GM18505 (cell line): Measurements from ENCODE around the gene MTERF4.

Experiments used
- ATAC-seq: cut with Tn5 transposase; IDR thresholded peaks from one replicate; pipeline ENCODE4 v1.9.1; 2021; ENCODE audit not compliant: unreplicated experiment
- POLR2A ChIP-seq: IDR thresholded peaks from 4 replicates; pipeline ENCODE4 v1.6.1; 2011; ENCODE audit warnings: borderline replicate concordance; ENCODE audit not compliant: insufficient read depth, insufficient read length; ENCODE audit errors: extremely low read depth

Gene MTERF4

DNA sequence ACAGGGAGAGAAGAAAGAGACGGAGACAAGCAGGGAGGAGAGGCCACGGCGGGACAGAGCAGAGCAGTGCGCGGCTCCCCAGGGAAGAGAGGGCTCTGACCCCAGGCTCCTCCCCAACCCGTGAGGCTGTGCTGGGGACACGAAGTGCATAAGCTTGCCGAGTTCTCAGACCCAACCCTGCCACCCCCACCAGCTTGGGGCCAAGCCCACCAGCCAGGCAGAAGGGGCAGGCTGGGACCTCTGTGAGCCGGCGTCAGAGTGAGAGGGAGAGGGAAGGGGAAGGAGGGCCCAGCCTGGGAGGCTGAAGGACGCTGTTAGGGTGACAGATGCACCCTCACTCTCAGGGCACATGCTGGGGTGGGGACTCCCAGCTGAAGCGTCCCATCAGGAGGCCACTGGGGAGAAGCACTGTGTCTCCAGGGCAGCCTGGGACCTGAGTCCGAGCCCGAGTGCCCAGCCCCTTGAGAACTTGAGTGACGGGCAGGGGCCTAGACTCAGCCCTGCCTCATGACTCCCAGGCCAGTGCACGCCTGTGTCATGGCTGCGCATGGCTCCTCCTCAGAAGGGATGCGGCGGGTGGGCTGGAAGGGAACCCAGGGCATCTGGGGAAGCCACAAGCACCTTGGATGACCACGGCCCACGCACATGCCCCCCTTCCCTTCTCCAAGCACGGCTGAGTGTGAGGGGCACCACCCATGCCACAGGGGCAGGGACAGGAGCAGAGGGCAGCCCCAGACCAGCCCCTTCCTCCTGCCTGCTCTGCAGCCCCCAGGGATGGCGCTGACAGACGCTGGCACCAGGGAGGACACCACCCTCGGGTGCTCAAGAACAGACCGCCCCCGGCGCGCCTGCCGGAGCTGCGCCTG is 31.0 kb downstream of the MTERF4 start:
- no peak for TF ChIP-seq POLR2A
- ATAC-seq: no peak

DNA sequence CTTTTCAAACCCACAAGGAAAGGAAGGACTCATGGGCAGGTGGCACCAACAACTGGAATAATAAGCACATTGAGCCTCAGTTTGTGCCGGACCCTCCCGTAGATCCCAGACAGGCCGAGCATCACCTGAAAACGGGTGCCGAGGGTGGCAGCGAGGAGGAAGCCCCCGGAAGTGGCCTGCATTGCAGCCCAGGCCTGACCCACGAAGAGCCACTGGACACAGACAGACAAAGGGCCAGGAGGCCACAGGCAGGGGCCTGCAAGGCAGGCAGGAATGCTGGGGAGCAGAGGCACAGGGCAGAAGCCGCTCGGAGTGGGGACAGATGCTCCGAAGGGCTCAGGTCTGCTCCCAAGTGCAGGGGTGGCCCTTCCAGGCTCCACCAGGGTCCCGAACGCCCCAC is 31.7 kb downstream of the MTERF4 start:
- no peak for ATAC-seq
- TF ChIP-seq POLR2A: no peak

DNA sequence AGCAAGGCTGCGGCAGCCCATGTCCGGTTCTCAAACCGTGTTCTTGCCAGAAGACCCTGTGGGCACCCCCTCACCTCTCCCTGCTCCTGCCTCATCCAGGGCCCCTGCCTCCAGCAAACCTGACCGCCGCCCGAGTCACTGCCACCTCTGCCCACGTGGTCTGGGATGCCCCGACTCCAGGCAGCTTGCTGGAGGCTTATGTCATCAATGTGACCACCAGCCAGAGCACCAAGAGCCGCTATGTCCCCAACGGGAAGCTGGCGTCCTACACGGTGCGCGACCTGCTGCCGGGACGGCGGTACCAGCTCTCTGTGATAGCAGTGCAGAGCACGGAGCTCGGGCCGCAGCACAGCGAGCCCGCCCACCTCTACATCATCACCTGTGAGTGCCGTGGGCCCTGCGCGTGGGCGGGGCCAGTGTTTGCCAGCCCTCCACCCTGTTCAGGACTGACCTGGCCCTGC is 32.2 kb downstream of the MTERF4 start:
- no peak for TF ChIP-seq POLR2A
- ATAC-seq: no peak

DNA sequence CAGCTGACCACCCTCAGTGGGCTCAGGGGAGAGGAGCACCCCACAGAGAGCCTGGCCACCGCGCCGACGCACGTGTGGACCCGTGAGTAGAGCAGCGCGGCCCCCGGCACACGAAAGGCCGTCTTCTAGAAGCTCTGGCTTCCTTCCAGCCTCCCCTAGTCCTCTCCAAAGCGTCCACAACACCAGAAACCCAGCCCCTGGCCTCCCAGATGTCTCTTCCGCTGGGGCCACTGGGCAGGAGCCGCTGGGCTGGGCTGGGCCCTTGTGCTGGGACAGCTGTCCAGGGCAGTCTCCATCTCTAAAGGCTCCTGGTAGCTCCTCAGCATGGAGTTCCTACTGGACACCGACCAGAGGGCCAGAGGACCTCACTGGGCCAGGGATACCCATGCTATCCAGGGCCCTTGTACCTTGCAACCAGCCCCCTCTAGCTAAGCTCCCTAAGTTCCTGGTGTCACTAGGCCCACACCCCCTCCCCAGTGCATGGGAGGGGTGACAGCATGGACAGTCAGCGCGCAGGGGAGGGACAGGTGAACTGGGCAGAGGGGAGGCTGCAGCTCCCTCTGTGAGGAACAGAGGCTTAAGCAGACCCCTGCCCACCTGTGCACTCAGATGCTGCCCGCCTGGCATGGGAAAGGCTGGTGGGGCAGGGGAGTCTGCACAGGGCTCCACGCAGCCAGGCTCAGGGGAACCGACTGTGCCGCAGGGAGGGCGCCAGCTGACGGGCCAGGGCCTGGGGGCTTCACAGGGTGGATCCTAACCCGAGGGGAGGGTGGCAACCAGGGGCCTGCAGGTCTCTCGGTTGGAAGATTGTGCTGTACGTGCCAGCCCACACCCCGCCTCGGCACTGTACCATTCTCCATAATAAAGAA is 32.9 kb downstream of the MTERF4 start:
- no peak for ATAC-seq
- no peak for TF ChIP-seq POLR2A

DNA sequence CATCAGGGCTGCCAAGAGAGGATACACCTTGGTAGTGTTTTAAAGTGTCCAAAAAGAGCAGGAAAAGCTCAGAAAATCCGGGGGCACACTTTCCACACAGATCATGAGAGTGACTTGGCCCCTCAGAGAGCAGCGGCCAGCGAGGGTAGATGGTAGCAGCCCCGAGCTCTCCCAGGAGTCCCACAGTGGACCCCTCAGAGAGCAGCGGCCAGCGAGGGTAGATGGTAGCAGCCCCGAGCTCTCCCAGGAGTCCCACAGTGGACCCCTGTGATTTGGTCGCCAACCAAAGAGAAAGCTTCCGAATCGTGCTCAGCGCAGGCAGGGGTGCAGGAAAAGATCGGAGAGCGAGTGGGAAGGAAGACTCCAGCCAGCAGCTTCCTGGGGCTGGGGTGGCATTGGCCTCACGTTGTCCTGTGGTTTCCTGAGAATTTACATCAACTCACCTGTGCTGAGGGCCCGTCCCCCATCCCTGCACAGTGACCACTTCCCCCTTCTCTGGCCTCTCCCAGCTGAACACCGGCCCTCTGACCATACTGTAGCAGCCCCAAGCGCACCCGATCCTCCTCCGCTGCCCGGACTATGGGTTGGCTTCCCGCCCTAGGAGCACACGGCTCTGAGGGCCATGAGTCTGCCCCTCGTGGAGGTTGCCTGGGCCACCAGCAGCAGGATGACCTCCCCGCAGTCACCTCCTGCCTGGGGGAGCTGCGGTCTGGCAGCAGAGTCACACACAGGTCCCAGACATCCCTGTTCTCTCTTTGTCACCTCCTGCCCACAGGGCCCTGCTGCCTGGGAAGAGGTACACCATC is 33.7 kb downstream of the MTERF4 start:
- ATAC-seq: no peak
- TF ChIP-seq POLR2A: no peak

DNA sequence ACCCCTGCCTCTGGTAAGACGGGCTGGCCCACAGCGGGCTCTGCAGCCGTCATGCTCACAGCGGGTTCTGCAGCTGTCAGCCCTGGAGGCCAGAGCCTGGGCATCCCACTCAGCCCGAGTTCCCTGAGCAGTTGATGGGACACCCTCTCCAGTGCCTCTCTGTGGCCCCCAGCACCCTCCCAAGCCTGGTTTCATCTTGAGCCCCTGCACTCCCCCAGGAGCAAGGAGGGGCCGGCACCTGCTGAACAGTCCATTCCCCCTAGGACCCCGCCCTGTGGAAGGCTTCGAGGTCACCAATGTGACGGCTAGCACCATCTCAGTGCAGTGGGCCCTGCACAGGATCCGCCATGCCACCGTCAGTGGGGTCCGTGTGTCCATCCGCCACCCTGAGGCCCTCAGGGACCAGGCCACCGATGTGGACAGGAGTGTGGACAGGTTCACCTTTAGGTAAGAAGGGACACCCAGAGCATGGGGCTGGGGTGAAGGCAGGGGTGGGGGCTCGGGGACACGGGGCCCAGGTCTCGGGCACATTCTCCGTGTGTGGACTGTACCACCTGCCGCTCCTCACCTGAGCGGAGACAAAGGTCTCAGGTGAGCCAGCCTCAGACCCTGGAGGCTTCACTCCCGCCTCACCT is 34.5 kb downstream of the MTERF4 start:
- ATAC-seq: no peak
- no peak for TF ChIP-seq POLR2A

DNA sequence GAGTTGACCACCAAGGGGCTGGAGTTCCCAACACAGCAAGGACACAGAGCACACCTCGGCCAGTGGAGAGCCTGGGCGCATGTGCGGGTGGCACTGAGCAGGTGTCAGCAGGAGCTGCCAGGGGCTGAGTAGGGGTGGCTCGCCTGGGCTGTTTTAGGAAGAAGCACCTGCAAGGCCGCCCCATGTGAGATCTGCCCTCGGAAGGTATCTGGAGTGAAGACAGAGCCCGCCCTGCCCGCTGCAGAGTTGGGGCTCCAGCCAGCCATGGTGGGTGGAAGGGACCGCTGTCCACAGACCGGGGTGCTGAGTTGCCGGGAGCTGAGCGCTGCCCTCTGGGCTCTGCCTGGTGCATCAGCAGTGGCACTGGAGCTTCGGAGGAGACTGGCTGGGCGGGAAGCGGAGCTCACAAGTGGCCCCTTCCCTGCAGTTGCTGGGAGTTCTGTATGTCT is 35.2 kb downstream of the MTERF4 start:
- no peak for ATAC-seq
- no peak for TF ChIP-seq POLR2A

DNA sequence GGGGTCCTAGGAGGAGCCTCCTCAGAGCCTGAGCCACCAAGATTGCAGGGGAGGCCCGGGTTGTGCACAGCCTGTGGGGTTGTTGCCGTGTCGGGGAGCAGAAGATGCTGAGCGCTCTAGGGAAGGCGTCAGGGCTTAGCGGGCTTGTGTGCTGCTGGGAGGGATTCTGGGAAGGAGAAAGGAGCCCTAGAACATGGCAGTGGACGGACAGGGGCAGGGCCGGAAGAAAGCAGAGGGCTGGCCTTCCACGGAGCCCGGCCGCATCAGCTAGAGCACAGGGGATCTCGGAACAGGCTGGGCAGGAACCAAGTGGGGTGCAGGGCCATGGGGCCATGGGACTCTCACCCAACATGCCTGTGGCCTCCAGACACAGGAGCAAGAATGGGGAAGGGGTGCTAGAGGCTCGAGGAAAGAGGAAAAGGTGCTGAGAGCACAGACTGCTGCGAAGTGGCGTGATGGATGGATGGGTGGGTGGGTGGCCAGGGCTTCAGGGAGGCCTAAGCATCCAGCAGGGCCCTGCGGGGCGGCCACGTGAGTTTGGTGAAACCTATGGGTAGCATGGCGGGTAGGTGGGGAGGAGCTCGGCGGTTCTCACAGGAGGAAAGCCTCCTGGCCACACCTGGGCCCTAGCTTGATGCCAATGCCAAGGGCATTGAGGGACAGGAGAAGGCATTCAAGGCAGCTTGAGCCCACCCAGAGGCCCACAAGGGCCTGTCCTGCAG is 35.8 kb downstream of the MTERF4 start:
- ATAC-seq: no peak
- TF ChIP-seq POLR2A: no peak

DNA sequence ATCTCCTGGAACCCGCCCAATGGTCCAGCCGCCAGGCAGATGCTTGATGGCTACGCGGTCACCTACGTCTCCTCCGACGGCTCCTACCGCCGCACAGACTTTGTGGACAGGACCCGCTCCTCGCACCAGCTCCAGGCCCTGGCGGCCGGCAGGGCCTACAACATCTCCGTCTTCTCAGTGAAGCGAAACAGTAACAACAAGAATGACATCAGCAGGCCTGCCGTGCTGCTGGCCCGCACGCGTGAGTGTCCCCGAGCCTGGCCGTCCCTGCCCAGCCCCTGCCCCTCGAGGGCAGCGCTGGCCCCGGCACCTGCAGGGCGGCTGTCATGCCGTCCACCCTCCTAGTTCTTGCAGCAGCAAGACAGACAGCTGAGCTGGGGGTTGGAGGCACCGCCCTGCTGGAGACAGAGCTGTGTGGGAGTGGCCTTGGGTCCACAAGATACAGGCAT is 36.7 kb downstream of the MTERF4 start:
- TF ChIP-seq POLR2A: no peak
- ATAC-seq: no peak

DNA sequence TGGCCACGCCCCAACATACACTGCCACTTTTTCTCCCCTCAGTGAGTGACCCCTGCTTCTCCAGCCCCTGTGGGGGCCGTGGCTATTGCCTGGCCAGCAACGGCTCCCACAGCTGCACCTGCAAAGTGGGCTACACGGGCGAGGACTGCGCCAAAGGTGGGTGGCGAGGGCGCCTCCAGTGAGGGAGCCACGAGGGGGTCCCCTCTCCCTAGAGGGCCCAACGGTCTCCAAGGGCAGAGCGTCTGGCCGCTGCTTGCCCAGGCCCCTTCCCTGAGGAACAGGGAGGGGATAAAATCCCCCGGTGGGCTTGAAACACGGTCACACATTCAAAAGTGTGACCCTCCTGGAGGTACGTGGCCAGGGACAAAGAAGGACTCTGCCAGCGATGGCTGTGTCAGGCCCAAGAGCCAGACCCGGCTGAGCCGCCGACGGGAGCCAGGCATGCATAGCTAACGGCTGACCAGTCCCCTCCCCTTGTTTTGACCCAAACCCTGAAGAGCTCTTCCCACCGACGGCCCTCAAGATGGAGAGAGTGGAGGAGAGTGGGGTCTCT is 37.2 kb downstream of the MTERF4 start:
- no peak for ATAC-seq
- no peak for TF ChIP-seq POLR2A

DNA sequence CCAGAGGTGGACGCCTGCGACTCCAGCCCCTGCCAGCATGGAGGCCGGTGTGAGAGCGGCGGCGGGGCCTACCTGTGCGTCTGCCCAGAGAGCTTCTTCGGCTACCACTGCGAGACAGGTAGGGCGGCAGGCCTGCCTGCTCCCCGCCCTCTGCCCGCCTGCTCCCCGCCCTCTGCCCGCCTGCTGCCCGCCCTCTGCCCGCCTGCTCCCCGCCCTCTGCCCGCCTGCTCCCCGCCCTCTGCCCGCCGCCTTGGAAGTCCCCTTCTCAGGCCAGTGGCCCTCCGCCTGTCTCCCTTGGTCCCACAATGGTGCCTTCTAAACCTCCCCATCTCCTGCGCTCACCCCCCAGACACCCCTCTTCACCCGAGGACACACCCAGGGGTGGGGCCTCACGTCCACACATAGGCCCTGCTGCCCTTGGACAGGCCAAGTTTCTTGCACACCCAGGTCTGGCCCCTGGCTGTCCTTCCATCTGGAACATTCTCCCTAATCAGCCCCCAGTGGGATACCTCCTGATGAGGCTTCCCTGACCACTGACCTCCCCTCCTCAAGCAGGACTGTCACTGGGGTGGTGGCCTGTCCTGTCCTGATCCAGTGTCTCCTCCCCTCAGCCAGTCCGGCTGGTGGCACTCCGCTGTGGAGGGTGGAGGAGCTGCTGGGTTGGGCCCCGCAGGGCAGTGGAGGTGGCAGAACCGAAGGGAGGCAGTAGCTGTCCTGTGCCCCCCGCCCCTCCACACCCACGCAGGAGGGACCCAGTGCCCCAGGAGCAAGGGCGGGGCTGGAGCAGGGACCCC is 37.9 kb downstream of the MTERF4 start:
- no peak for ATAC-seq
- no peak for TF ChIP-seq POLR2A
